Stimulated activated CD8-positive, alpha-beta memory T cell treated with anti-CD3 and anti-CD28 coated beads, Interleukin-7, amount 100 ng/mL, for 4 hours (primary cell): ENCODE measurements around the gene TUBGCP6.
"Not testable (repeated sequence)": the region's sequence is repeated elsewhere in the genome, so short reads cannot be mapped to it uniquely, and the experiment has no call there.

Experiments
- DNase-seq, 2 donors: peaks; one replicate each; pipeline ENCODE4 v3.0.0-alpha.2; 2020; ENCODE audit warnings: low read depth in 2 of 2

The TUBGCP6 gene

DNA sequence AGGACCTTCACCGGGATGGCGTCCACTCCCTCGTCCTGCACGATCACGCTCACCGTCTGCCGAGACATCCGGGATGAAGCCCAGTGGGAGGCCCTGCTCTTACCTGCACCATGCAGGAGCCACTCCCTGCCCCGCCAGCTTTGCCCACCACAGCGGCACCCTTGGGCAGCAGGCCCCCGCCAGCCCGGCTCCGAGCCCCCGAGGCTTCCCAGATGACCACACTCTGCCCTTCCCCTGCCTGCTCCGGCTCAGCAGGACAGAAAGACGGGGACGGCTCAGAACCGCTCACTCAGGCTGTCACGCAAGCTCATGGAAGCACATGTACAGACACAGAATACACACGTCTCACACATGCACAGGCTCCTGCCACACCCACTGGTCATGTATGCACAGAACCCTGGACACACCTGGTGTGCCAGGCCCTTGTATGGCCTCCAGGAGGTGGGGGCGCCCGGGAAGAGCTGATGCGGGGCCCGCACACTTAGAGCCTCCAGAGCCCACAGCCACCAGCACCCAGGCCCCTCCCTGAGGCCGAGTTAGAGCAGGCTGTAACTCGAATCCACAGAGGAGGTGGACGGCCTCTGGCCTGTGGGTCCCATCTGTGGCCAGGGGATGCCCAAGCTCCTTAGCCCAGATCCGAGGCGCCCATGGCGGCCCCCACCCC lies 34.3 kb upstream of the TUBGCP6 start:
- no peak for DNase-seq

DNA sequence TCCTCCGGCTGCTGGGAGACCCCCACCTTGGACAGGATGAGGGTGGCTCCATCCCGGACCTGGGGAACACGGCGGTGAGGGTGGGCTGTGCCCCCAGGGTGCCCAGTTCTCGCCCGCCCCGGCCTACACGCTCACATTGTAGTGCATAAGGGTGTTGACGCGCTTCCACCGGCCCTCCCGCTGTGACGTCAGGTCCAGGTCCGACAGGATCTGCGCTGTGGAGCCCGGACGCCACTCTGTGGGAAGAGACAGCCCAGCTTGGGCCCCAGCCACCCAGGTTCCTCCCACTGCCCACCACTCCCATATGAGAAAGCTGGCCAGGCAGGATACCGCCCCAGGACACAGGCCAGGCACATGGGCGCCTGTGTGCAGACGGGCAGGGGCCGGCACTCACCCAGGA lies 33.6 kb upstream of the TUBGCP6 start:
- DNase-seq, result no peak

DNA sequence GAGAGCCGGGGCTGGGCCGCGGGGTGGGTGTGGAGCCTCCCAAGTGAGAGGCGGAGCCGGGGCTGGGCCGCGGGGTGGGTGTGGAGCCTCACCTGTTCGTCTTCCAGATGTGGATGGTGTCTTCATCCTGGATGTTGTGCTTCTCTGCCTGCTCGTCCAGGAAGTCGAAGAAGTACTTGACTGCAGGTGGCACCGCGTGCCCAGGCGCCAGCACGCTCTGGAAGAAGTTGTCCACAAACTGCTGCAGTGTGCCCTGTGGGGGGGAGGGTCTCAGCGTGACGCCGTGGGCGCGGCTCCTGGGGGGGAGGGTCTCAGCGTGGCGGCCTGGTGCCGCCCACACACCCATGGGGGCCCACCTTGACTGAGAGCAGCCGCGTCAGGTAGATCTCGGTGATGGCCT lies 32.9 kb upstream of the TUBGCP6 start:
- DNase-seq, result no peak

DNA sequence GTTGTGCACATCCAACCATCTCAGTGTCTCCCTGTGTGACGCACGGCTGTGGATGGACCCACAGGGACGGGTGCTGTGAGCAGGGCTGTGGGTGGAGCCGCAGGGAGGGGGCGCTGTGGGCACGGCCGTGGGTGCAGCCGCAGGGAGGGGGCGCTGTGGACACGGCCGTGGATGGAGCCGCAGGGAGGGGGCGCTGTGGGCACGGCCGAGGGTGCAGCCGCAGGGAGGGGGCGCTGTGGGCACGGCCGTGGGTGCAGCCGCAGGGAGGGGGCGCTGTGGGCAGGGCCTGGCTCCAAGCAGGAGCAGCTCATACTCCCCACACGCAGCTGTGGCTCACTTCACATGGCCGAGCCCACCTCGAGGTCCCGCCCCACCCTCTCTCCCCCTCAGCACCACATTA lies 31.3 kb upstream of the TUBGCP6 start:
- DNase-seq, result no peak

DNA sequence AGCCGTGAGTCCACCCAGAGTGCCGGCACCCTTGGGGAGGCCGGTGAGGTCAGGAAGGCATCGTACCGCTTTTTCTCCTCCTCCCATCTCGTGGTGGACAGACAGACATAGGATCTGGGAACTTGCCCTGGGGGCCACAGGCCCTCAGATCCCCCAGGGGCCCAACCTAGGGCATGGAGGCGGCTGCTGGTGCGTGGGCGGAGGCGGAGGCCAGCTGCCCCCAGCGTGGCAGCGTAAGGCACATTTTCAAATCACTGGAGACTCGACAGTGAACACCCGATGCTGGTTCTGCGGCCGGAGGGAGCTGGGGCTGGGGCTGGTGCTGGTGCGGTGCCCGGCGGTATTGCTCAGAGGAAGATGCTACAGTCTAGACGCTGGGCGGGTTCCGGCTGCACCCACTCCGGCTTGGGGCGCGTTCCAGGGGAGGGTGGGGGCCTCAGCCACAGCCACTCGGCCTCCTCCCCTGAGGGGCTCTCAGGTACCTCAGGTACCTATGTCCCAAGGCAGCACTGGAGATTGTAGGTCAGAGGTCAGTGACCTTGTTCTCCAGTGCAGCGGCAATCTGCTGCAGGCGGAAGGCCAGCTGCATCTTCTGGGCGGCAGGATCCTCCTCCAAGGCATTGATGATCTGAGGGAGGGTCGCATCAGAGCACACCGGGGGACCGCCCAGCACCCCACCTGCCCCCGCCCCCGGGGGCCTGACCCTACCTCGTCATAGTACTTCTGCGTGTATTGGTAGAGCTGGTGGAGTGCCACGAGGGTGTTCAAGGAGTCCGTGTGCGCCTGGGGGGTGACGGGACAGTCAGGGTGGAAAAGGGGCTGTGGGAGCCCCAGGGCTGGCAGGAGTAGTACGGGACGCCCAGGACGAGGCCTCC lies 30.6 kb upstream of the TUBGCP6 start:
- no peak for DNase-seq

DNA sequence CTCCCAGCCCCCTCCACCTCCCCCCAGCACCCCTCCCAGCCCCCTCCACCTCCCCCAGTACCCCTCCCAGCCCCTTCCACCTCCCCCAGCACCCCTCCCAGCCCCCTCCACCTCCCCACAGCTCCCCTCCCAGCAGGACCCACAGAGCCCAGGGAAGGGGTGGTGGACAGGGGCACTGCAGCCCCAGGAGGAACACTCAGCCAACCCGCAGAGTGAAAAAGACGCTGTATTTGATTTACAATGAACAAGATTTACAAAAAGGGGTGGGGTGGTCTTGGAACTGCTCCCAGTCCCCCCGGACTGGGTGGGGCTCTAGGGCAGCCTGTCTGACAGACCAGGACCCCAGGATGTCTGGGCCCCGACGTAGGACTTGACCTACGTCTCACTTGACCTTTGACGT lies 29.9 kb upstream of the TUBGCP6 start:
- DNase-seq, result no peak

DNA sequence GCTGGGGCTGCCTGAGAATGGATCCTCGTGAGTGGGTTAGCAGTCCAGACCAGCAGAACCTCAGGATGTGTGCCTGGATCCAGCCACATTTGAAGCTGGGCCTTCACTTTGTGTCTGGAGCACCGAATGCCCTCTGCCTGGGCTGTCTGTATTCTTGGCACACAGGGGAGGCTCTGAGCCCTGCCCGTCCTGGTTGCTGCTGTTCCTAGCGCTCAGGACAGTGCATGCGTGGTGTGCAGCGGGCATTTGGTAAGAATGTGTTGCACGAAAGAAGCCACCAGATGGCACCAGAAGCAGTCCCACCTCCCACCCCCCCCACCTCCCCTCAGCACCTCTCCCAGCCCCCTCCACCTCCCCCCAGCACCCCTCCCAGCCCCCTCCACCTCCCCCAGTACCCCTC lies 29.5 kb upstream of the TUBGCP6 start:
- DNase-seq, result no peak

DNA sequence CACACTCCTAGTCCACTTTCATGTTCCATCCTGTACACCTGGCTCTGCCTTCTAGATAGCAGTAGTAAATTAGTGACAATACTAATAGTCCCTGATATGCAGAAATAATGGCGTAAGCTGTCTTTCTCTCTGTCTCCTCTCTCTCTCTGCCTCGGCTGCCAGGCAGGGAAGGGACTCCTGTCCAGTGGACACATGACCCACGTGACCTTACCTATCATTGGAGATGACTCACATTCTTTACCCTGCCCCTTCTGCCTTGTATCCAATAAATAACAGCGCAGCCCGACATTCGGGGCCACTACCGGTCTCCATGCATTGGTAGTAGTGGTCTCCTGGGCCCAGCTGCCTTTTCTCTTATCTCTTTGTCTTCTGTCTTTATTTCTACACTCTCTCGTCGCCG lies 29.0 kb upstream of the TUBGCP6 start:
- not testable (repeated sequence) for DNase-seq

DNA sequence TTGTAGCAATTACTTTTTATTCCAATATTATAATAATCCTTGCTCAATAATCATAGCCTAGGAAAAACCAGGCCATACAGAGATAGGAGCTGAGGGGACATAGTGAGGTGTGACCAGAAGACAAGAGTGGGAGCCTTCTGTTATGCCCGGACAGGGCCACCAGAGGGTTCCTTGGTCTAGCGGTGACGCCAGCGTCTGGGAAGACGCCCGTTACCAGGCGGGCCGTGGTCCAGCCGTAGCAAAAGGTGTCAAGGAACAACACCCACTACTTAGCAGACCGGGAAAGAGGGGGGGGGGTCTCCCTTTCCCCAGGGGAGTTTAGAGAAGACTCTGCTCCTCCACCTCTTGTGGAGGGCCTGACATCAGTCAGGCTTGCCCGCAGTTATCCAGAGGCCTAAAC lies 28.5 kb upstream of the TUBGCP6 start:
- DNase-seq, result not testable (repeated sequence)

DNA sequence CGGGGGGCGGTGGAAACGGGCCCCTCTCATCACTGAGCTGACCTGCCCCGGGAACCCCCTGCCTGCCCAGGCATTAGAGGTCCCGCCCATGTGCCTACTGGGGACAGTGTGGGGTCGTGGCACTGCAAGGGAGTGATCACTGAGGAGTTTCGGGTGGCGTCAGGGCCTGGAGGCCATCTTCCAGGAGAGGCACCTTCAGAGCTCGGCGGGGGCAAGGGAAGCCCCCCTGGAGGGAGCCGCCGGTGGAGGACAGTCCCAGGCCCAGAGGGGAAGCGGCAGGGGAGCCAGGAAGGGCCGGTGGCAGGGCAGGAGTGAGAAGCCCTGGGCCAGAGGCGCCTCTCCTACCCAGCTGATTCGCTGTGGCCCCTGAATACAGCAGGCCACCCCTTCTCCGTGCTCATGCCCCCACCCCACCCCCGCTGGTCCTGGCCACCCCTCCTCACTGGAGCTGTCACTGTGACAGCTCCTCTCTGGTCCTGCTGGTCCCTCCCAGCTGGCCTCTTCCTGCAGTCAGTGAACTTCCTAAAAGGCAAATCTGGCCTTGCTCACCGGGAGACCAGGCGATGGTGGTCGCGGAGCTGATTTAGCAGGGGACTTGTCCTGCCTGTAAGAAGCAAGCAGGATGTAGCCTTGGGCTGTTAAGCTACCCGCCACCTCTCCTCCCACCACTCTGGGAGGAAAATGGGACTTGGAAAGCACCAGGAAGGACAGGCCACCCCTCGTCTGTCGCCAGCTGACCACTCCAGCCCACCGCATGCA lies 27.4 kb upstream of the TUBGCP6 start:
- no peak for DNase-seq

DNA sequence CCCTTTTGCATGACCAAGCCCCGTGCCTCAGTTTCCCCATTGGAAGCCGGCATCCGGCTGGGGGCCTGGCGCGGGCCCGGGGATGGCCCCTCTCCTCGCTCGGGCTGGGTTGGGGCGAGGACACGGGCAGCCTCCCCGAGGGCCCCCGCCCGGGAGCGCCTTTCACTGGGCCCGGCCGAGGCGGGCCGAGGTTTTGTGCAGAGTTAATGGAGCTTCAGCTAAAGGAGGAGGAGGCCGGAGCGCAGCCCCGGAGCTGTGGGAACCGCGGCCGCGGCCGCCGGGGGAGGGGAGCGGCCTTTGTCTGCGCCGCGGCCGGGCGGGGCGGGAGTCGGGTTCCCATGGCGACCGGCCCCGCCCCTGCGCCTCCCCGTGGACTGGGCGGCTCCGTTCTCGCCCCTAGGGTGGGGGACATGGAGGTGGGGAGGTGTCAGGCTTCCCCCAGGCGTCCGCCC lies 26.7 kb upstream of the TUBGCP6 start:
- DNase-seq, result peak in 1 of 2 donors; percentile 41

DNA sequence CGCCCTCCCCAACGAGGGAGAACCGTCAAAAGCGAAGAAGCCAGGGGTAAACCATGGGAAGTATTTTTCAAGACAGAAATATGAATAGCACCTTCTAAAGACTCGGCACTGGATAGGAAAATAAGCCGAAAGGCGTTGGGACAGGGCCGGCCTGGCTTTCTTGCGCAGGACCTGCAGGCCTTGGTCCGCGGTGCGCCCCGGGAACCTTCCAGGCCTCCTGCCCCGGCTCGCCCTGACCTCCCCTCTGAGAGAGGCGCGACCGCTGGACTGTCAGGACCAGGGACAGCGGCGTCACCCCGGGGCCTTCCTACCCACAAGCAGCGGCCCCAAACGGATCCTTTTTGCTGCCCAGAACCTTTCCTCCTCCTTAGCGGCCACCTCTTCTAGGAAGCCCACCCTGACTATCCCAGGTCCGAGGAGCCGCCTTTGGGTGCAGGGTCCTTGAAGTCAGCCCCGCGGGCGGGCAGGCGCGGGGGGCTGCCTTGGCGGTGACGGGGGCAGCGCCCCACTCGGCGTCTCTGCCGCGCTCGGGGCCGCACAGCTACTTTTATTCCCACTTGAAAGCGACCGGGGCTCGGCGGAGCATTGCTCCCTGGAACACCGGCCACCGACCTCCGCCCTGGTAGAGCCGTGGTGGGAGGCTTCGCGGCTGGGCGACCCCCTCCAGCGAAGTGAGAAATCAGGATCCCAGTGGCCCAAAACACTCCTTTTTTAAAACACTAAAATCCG lies 26.0 kb upstream of the TUBGCP6 start:
- peak in 1 of 2 donors; percentile 43 for DNase-seq

DNA sequence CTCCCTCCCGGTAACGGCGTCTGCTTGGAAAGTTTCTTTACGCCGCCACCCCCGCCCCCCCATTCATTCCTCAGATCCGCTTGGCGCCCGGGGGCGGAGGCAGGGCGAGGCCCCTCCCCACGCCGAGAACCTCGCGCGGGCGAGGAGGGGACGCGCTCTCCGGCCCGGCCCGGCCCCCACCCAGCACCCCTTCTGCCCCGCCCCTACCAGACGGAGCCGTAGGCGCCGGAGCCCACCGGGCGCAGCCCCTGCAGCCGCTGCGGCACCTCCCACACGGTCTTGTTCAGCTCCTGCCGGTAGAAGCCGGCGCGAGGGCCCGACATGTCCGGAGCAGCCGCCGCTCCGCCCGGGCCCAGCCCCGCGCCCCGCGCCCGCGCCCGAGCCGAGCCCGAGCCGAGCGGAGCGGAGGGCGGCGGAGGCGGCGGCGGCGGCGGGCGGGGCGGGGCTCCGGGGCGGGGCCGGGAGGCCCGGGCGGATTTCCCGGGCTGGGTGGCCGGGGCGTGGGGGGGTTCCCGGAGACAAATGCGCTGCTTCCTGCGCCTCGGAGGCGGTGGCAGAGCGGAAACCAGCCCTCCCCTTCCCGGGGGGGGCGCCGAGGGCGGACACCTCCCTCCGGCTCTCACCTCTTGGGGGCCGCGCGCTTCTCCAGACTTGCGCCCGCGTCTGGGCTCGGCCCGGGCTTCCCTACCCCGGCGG lies 25.3 kb upstream of the TUBGCP6 start, which contains the start of gene MAPK11:
Gene MAPK11 (minus strand): TSS at position 411 of the 696 bp plus-strand sequence. CDS start 88 bp downstream, at position 323.
- DNase-seq, result peak; percentile 33 to 75

DNA sequence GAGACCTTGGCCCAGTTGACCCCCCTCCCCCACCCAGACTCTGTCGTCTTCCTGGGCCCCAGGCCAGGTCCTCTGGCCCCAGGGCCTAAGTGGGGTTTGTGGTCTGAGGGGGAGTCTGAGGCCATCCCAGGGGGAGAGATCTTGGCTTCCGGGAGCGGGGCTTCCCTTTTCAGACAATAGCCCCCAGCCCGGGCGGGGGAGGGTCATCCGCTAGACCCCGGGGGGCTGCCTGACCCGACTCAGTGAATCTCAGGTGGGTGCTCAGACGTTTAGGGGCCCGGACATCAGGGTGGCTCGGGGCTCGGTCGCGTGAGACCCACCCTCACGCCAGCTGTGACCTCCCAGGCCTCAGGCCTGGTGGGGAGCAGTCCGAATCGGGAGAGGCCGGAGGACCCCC lies 24.7 kb upstream of the TUBGCP6 start:
- DNase-seq, result no peak

DNA sequence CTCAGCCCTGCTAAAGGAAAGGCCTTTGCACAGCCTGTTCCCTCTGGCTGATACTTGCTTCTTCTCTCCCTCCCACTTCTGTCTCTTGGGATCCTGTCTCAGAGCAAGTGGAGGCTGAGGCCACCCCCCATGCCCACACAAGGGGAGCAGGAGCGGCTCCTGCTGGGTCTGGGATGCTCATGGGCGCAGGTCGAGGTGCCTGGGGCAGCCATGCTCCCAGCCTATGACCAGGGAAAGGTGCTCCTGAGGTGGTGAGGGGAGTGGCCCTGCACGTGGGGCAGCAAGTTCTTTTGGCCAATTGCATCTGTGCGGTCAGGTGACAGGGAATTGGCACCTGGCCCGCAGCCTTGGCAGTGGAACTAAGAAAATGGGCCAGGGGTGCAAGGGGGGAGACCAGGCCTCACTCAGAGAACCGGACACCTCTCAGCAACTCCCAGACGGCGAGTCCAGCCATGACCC lies 23.9 kb upstream of the TUBGCP6 start:
- no peak for DNase-seq

DNA sequence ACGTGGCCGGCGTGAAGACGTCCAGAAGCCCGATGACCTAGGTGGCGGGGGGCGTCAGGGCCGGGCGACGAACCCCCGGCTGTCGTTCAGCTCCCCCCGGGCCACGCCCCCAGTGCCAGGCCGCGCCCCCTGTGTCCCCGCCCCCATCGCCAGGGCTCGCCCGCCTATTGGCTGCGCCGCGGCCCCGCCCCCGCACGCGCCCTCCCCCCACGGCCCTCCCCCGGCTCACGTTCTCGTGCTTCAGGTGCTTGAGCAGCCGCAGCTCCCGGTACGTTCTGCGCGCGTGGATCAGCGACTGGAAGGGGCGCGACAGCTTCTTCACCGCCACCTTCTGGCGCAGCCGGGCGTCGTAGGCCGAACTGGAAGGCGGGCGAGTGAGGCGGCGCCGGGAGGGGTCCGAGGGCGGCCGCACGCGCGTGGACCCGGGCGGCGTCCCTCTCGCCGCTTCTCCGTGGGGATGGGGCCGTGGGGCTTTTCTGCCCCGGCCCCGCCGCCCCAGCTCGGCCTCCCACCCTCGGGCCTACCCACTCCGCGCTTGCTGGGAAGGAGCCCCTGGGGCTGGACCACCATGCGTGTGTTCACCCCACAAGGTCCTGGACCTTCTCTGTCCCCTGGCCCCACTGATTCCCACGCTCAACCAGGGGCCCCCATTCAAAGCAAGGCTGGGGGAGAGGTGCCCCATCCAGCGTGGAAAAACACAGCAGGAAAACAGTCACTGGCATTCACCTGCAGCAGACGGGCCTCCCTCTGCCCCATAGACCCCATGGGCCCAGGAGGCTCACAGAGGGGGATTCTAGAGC lies 23.0 kb upstream of the TUBGCP6 start:
- DNase-seq, result no peak

DNA sequence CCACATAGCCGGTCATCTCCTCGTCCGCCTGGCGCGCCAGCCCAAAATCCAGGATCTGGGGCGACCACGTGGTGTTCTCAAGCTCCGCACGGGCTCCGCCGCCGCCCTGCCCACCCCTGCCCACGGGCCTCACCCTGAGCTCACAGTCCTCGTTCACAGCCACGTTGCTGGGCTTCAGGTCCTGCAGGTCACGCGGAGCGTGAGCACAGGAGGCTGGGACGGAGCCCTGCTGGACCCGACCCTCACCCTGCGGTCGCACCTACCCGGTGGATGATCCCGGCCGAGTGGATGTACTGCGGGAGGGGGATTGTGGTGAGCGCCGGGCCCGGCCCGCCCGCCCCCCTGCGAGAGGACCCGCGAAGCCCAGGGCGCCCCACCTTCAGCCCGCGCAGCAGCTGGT lies 22.2 kb upstream of the TUBGCP6 start:
- DNase-seq, result no peak

DNA sequence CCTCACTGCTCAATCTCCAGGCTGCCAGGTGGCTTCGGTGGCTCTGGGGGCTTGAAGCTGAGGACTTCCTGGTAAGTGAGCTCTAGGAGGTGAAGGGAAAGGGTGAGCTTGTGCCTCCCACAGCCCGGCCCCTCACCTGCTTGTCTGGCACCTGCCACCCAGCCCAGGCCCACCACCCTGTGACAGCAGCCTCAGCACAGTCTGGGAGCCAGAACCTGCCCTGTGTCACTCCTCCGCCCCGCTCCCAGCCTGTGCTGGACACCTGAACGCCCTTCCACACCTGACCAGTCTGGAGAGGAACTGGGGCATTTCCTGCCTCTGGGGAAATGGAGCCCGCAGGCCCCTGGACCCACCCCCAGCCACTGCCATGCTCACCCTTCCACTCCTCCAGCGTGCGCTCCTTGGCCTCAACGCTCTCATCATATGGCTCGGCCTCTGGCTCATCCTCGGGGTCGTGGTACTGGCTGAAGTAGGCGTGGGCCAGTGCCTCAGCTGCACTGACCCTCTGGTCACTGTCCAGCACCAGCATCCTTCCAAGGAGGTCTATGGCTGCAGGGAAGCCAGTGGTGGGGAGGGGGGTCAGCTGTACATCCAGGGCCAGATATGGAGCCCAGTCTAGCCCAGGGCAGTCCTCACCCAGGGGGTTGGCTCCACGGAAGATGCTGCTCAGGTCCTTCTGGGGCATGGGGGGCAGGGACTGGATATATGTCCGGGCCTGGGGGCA lies 20.3 kb upstream of the TUBGCP6 start:
- DNase-seq, result no peak

DNA sequence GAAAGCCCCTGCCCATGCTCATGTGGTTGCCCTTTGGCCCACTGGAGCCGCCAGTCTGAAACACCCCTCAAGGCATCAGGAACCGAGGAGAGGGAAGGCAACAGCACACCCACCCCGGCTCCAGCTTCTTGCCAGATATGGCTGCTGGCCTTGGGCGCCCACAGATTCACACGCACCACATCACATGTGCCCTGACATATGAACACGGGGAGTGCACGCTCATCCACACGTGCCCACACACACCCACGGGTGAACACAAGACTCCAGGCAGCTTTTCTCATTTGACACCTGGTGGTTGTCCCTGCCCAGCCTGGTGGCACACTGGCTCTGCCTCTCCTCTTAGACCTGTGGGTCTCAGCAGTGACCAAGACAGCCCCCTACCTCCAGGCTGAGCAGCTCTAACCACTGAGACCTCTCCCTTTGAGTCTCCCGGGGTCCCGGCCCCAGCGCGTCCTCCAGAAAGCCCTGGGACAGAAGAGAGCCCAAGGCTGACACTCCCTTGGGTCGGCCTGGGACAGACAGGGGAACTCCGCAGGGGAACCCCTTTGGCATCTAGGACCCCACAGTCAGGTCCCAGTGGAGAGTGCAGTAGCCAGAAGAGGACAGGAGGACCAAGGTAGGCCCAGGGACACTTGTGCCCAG lies 19.4 kb upstream of the TUBGCP6 start:
- no peak for DNase-seq
